ENCODE data around the gene GRIK3. TPM values are rescaled to one million over a fixed set of nuclear protein-coding genes. Genes with fewer than 3 reads are reported as not detected.
"Not testable (repeated sequence)": the region's sequence is repeated elsewhere in the genome, so short reads cannot be mapped to it uniquely, and the experiment has no call there.

Gene GRIK3
- 30.2 TPM for total RNA-seq

DNA sequence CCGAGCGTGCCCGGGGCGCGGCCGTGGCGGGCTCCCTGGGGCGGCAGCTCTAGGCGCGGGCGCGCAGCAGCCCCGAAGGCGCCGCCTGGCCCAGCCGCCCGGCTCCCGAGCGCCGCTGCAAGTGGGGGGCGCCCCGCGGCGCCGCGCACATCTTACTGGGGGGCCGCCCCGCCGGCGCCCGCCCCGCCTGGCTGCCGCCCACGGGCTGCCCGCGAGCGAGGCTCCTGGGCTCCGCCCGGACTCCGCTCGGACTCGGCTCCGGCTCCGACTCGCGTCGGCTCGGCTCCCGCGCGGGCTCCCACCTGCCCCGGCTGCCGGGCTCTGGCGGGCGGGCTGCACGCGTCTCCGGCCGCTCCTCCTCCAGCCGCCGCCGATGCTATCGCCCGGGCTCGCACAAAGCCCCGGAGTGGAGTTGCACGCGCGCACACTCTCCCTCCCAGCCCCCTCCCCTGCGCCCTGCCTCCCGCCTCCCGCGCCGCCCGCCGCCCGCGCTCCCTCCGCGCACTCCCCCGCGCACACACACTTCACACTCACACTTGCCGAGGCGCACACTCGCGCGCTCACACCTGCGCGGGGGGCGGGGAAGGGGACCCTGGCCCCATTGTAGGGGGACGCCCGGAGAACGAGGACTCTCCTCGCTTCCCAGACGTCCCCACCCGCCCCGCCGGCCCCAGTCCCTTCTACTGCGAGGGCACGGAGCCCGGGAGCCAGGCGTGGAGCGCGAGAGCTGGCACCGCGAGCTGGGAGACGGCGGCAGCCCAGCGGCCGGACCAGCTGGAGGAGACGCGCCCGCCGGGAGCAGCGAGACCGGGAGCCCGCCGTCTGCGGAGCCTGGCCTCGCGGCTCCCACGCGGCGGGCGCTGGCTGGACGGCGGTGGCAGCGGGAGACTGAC is at the start of gene GRIK3:
Gene GRIK3, minus strand, starts transcription at position 395 of the 893 bp plus-strand sequence. CDS start 407 bp downstream, outside the sequence.
- DNase-seq (ENCODE audit: low spot score in 2 of 2), result peak in 1 of 2 donors; percentile 56

GRCh38 chr1:37084013-37084412 is 49.7 kb upstream of the GRIK3 start:
- FAIRE-seq, result no peak
- DNase-seq (ENCODE audit: low spot score in 2 of 2), result no peak

More for the DNA sequence above, at the start of gene GRIK3:
- FAIRE-seq, result no peak

DNA sequence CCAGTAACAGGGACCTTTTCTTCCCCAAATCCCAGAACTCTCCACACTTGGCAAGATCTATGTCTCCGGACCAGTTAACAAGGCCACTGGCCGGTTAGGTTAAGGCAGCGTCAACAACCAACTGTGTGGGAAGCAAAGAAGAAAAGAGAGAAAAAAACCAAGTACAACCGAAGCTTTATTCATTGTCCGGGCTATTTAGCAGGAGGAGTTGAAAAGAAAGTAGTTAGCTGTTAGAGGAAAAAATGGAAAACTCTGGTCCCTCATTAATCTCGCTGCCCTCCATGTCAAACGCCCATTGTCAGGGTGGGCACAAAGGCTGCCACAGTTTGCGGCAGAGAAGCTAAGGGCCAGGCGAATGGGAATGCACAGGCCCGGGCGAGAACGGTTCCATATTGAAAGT is 49.3 kb upstream of the GRIK3 start:
- FAIRE-seq, result no peak
- DNase-seq (ENCODE audit: low spot score in 2 of 2), result peak; percentile 18 to 32

DNA sequence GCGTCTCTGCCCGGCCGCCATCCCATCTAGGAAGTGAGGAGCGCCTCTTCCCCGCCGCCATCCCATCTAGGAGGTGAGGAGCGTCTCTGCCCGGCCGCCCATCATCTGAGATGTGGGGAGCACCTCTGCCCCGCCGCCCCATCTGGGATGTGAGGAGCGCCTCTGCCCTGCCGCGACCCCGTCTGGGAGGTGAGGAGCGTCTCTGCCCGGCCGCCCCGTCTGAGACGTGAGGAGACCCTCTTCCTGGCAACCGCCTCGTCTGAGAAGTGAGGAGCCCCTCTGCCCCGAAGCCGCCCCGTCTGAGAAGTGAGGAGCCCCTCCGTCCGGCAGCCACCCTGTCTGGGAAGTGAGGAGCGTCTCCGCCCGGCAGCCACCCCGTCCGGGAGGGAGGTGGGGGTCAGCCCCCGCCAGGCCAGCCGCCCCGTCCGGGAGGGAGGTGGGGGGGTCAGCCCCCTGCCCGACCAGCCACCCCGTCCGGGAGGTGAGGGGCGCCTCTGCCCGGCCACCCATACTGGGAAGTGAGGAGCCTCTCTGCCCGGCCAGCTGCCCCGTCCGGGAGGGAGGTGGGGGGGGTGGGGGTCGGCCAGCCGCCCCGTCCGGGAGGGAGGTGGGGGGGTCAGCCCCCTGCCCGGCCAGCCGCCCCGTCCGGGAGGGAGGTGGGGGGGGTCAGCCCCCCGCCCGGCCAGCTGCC is 46.1 kb upstream of the GRIK3 start:
- not testable (repeated sequence) for FAIRE-seq; DNase-seq (ENCODE audit: low spot score in 2 of 2)

DNA sequence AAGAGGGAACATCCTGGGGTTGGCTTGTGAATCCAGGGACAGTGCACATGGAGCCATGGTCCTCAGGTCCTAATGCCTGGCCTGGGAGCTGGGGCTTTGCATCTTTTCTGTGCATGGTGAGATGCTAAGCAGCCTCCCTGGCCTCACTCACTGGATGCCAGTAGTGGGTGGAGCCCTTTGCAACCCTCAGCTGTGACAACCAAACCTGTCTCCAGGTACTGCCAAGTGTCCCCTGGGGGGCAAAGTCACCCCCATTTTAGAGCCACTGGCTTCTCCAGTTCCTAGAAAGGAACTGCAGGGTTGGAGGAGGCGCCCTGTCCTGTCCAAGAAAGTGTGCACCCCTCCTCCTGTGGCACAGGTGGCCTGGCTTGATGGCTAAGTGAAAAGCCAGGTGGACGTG is 44.6 kb upstream of the GRIK3 start:
- DNase-seq (ENCODE audit: low spot score in 2 of 2) (no peak), FAIRE-seq (no peak)

DNA sequence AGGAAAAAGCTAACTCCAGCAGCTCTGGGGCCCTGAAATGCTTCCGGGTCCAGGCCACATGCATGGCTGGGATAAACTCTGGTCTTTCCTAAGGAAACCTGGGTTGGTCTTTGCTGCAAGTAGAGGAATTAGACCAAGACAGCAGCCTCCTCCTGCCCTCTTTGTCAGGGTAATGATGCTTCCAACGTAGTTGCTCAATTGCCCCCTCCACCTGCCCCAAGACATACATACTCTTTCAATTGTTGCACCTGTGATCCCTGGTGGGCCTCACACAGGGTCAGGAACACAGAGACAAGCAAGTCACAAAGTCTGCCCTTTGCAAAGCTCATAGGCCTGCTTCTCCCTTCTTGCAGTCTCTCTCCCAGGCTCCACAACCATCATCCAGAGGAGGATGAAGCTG is 41.9 kb upstream of the GRIK3 start:
- FAIRE-seq (no peak), DNase-seq (ENCODE audit: low spot score in 2 of 2) (no peak)

DNA sequence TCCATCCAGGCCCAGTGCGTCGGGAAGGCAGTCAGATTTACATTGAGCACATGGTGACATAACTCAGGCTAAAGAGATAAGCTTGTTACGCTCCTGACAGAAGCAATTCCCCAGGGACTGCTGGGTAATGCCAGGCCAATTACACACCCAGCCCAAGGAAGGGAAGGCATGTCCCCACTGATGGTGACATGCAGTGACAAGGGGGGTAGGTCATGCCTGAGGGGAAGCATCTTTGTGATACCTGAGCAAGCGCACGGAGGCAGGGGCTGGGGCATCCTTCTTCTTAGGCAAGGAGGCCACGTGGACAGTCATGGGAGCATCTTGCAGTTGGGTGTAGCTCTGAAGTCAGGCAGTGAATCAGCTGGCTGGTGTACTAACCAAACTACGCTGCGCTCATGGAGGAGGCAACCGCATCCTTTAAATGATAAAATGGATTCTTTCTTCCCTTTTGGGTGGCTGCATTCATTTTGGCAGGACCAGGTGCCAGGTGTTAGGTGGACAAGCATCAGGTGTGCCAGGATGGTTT is 39.6 kb upstream of the GRIK3 start:
- no peak for FAIRE-seq
- no peak for DNase-seq (ENCODE audit: low spot score in 2 of 2)

DNA sequence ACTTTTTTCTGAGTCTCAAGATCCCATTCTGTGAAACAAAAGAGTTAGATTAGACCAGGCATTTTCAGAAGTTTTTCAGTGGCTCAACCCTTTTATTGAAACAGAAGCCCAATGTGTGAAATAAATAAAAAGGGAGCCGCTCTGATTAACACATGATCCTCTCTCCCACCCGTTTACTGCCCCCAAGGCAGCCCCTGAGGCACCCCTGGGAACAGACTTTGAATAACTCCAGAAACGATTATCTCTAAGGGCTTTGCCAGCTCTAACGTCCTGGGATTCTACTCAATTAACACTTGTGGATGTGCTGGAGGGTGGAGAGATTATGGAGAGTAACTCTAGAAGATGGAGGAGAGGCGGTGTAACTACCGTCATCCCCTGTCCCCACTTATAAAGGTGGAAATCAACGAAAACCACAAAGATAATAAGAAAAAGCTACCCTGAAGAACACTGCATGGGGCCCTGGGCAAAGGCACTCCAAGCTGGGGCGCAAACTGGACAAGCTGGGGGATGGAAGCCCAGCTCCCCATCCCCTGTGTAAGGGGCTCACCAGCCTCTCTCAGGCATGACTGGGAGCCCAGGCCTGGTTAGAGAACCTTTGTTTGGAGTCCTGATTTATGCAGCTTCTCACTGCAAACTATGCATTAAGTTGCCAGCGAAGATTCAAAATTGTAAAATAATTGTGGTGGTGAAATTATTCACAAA is 39.0 kb upstream of the GRIK3 start:
- DNase-seq (ENCODE audit: low spot score in 2 of 2) (no peak), FAIRE-seq (no peak)

DNA sequence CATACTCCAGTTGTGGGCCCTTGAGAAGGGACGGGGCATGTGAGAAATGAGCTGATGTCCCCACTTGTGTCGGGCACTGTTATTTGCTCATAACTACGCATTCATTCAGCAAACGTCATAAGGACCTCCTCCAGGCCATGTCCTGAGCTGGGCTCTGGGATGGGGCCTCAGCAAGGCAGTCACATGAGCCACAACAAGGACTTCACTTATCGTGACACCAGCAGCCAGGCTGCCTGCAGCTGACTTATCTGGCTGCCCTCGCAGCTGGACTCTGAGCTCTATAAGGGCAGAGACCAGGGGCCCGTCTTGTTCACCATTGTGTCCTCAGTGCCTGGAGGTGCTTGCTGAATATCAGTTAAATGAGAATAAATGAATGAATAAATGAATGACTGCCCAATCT is 37.5 kb upstream of the GRIK3 start:
- DNase-seq (ENCODE audit: low spot score in 2 of 2) (no peak), FAIRE-seq (no peak)

DNA sequence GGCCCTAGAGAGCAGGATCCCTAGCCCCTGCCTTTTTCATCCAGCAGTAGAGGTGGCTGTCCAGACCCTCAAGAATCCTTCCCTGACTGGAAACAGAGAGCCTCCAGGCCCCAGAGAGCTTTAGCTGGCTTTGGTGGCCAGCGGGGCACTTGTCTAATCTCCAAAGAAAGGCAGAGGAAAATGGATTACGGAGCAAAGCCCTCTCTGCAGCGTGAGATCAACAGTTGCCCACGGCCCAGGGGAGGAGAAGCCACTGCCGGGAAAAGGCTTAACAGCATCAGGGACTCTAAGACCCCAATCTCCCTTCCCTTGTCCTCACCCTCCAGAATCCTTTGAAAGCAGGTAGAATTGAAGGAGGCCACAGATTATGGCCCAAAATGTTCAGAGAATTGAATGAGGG is 35.8 kb upstream of the GRIK3 start:
- FAIRE-seq (no peak), DNase-seq (ENCODE audit: low spot score in 2 of 2) (no peak)

- DNase-seq (ENCODE audit: low spot score in 2 of 2), result no peak
- no peak for FAIRE-seq
Measured at GRCh38 chr1:37069406-37069805, 35.1 kb upstream of the GRIK3 start.

GRCh38 chr1:37068897-37069296 is 34.6 kb upstream of the GRIK3 start:
- DNase-seq (ENCODE audit: low spot score in 2 of 2), result no peak

GRCh38 chr1:37068260-37068659 is 33.9 kb upstream of the GRIK3 start:
- FAIRE-seq (no peak), DNase-seq (ENCODE audit: low spot score in 2 of 2) (no peak)

More at GRCh38 chr1:37068897-37069296, 34.6 kb upstream of the GRIK3 start:
- FAIRE-seq, result no peak

GRCh38 chr1:37064039-37064438 is 29.7 kb upstream of the GRIK3 start:
- DNase-seq (ENCODE audit: low spot score in 2 of 2) (peak in 1 of 2 donors; percentile 22), FAIRE-seq (no peak)

DNA sequence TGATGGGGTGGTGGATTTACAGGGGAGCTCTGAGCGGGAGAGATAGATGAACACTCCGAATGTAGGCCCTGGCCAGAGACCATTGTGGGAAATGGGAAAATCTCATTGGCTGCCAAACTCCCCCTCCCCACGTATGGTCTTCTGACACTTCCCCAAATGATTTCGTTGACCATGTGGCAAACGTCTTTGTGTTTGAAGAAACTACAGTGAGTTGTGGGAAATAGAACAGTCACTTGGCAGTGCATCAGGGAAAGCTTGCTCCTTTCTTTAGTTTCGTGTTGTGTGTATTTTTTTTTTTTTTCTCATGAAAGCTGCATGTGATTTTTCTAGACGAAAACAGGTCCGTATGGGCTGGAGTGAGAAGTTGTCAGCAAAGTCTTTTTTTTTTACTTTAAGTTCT is 25.0 kb upstream of the GRIK3 start:
- DNase-seq (ENCODE audit: low spot score in 2 of 2), result no peak
- no peak for FAIRE-seq

- FAIRE-seq, result no peak
Measured at GRCh38 chr1:37058424-37058988, 24.2 kb upstream of the GRIK3 start.

GRCh38 chr1:37056325-37056724 is 22.0 kb upstream of the GRIK3 start:
- no peak for DNase-seq (ENCODE audit: low spot score in 2 of 2)
- no peak for FAIRE-seq

More at GRCh38 chr1:37058424-37058988, 24.2 kb upstream of the GRIK3 start:
- DNase-seq (ENCODE audit: low spot score in 2 of 2), result no peak

- FAIRE-seq, result no peak
- DNase-seq (ENCODE audit: low spot score in 2 of 2), result no peak
Measured at GRCh38 chr1:37055631-37056030, 21.3 kb upstream of the GRIK3 start.

DNA sequence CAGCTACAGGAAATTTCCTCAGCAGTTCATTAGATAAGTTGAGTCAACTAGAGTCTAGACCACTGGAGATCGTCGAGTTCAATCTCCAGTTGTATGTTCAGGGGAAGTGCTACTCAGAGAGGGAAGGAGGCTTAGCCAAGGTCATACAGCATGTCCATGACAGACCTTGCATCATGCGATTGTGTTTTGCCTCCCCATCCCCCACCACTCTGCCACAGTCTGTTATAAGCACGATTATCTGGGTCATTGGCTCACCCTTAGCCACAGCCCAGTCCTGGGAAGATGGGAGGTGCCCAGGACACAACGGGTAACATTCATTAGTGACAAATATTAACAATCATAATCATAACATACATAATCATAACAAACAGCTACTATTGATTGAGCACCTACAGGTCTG is 18.9 kb upstream of the GRIK3 start:
- no peak for FAIRE-seq
- no peak for DNase-seq (ENCODE audit: low spot score in 2 of 2)

DNA sequence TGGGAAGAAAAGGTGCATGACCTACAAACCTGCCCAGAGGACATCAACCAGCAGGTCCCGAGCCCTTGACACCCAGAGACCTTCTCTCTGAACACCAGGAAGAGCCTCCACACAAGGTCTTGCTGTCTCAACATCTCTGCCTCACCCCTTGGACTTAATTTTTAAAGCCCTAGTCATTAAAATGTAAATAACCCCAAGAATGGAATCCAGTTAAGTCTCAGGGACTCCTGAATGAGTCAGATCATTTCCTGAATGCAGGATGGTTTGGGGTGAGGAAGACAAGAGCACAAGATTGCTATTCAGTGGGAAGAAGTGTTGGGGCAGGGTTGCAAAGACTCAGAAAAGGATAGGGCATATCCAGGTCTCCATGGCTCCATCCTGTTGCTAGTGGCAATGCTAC is 17.8 kb upstream of the GRIK3 start:
- DNase-seq (ENCODE audit: low spot score in 2 of 2), result no peak
- FAIRE-seq, result no peak
